Neural crest cell (in vitro differentiated cells): ENCODE results near the gene TRAP1. TPM values are rescaled to one million over a fixed set of nuclear protein-coding genes. Genes with fewer than 3 reads are reported as not detected.

Experiments
- DNase-seq: peaks from one replicate; pipeline ENCODE4 v3.0.0; 2021; ENCODE audit warnings: low read depth, mixed read lengths, low spot score
- H3K27ac Mint-ChIP-seq: one replicate; pipeline ENCODE4 v1.8.0; 2021; ENCODE audit warnings: mild to moderate bottlenecking, mixed read lengths; ENCODE audit not compliant: unreplicated experiment
- H3K27me3 Mint-ChIP-seq: 2 replicates; pipeline ENCODE4 v1.8.0; 2021; ENCODE audit warnings: low read depth, mild to moderate bottlenecking, mixed read lengths
- H3K36me3 Mint-ChIP-seq: 2 replicates; pipeline ENCODE4 v1.8.0; 2021; ENCODE audit warnings: low read depth, mild to moderate bottlenecking, mixed read lengths
- H3K4me1 Mint-ChIP-seq: 2 replicates; pipeline ENCODE4 v1.8.0; 2021; ENCODE audit warnings: mixed read lengths
- H3K4me3 Mint-ChIP-seq: one replicate; pipeline ENCODE4 v1.8.0; 2021; ENCODE audit warnings: mild to moderate bottlenecking, mixed read lengths
- H3K9me3 Mint-ChIP-seq: 2 replicates; pipeline ENCODE4 v1.8.0; 2021; ENCODE audit warnings: mixed read lengths
- total RNA-seq: library from RNA; stranded (reverse); gene quantifications from 2 replicates; pipeline ENCODE4 v1.2.1, GENCODE V29; 2021
- TF ChIP-seq, protein P1 (sequence below): fragments of 200-600 bp; sonication (generic); conservative IDR thresholded peaks from 2 replicates; pipeline ENCODE4 v1.5.0; 2021; ENCODE audit warnings: antibody characterized with exemption, mild to moderate bottlenecking

TRAP1 gene
- total RNA-seq, 1 donor from 2014 or later: 152 TPM

GRCh38 chr16:3673201-3673600 lies 44.1 kb downstream of the TRAP1 start:
- Mint-ChIP-seq H3K4me1 (peaks cover 4% of the 10 kb centered on the region), H3K36me3 (peaks cover 7% of the 10 kb centered on the region), H3K27me3 (no peaks in the 10 kb centered on the region), H3K4me3 (no peak overlapping the region), H3K9me3 (no peaks in the 10 kb centered on the region), H3K27ac (no peak overlapping the region)
- TF ChIP-seq, protein P1, sequence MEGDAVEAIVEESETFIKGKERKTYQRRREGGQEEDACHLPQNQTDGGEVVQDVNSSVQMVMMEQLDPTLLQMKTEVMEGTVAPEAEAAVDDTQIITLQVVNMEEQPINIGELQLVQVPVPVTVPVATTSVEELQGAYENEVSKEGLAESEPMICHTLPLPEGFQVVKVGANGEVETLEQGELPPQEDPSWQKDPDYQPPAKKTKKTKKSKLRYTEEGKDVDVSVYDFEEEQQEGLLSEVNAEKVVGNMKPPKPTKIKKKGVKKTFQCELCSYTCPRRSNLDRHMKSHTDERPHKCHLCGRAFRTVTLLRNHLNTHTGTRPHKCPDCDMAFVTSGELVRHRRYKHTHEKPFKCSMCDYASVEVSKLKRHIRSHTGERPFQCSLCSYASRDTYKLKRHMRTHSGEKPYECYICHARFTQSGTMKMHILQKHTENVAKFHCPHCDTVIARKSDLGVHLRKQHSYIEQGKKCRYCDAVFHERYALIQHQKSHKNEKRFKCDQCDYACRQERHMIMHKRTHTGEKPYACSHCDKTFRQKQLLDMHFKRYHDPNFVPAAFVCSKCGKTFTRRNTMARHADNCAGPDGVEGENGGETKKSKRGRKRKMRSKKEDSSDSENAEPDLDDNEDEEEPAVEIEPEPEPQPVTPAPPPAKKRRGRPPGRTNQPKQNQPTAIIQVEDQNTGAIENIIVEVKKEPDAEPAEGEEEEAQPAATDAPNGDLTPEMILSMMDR: no peak
- DNase-seq: no peak

GRCh38 chr16:3672571-3673041 lies 44.7 kb downstream of the TRAP1 start:
- TF ChIP-seq, protein P1: no peak
- no peak for DNase-seq
- Mint-ChIP-seq H3K4me3 (no peak overlapping the region), H3K27me3 (no peaks in the 10 kb centered on the region), H3K4me1 (peaks cover 4% of the 10 kb centered on the region), H3K36me3 (peaks cover 4% of the 10 kb centered on the region), H3K9me3 (no peaks in the 10 kb centered on the region), H3K27ac (no peak overlapping the region)

- H3K27me3 Mint-ChIP-seq: no peaks in the 10 kb centered on the region
- H3K9me3 Mint-ChIP-seq: no peaks in the 10 kb centered on the region
- DNase-seq: no peak
- no peak overlapping the region for H3K27ac Mint-ChIP-seq
- H3K4me1 Mint-ChIP-seq: peaks cover 4% of the 10 kb centered on the region
- TF ChIP-seq, protein P1: no peak
- H3K4me3 Mint-ChIP-seq: no peak overlapping the region
- H3K36me3 Mint-ChIP-seq: peaks cover 7% of the 10 kb centered on the region
These were observed 45.9 kb downstream of the TRAP1 start for GRCh38 chr16:3671424-3671823.

DNA sequence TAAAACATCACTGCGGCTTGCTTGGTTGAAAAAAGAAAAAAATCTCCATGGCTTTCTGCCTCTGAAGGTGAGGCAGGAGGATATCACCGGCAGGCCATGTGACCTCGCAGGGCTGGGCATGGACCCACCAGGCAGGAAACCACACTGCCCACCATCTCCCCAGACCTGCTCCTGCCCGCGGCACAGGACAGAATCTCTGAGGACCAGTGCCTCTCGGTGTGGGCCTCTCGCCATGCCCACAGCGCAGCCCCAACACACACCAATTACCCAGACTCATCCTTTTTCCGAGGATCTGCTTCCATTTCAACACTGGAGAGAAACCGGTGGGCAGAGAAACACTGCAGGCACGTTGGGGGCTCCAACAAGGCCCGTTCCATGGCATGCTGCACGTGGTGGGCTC lies 46.6 kb downstream of the TRAP1 start:
- Mint-ChIP-seq H3K9me3 (no peaks in the 10 kb centered on the region), H3K4me1 (peaks cover 4% of the 10 kb centered on the region), H3K4me3 (no peak overlapping the region), H3K27me3 (no peaks in the 10 kb centered on the region), H3K36me3 (peaks cover 12% of the 10 kb centered on the region), H3K27ac (peak overlapping the region; percentile 27)
- no peak for DNase-seq
- TF ChIP-seq, protein P1: no peak

- H3K27me3 Mint-ChIP-seq: no peaks in the 10 kb centered on the region
- H3K9me3 Mint-ChIP-seq: no peaks in the 10 kb centered on the region
- peaks cover 12% of the 10 kb centered on the region for H3K36me3 Mint-ChIP-seq
- no peak for DNase-seq
- no peak overlapping the region for H3K4me3 Mint-ChIP-seq
- TF ChIP-seq, protein P1: no peak
- no peak overlapping the region for H3K27ac Mint-ChIP-seq
- H3K4me1 Mint-ChIP-seq: no peaks in the 10 kb centered on the region
These were observed 48.2 kb downstream of the TRAP1 start for GRCh38 chr16:3669082-3669481.

GRCh38 chr16:3668626-3669025 lies 48.7 kb downstream of the TRAP1 start:
- no peaks in the 10 kb centered on the region for H3K4me1 Mint-ChIP-seq
- H3K9me3 Mint-ChIP-seq: no peaks in the 10 kb centered on the region
- TF ChIP-seq, protein P1: no peak
- H3K4me3 Mint-ChIP-seq: no peak overlapping the region
- peaks cover 12% of the 10 kb centered on the region for H3K36me3 Mint-ChIP-seq
- H3K27ac Mint-ChIP-seq: no peak overlapping the region
- H3K27me3 Mint-ChIP-seq: no peaks in the 10 kb centered on the region
- DNase-seq: no peak
